ENCODE measurements around the gene PSMB10.

PSMB10 gene

DNA sequence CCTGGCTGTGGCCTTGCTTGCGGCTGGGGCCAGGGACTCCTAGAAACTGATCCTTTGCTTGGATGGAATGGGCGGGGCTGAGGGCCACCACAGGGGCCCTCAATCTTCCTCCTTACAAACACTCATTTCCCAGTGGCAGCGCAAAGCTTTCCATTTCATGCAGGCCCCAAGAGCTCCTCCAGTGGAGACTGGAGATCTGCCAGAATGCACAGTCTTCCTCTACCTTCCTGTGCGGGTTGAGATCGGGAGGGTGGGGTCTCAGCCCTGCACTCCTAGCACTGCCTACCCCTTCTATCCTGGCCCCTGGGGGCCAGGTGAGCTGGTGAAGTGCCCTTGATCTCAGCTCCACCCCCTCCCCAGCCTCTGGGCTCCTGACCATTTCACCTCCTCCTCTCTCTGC, 50.3 kb downstream of the PSMB10 start:
- no peak for DNase-seq

DNA sequence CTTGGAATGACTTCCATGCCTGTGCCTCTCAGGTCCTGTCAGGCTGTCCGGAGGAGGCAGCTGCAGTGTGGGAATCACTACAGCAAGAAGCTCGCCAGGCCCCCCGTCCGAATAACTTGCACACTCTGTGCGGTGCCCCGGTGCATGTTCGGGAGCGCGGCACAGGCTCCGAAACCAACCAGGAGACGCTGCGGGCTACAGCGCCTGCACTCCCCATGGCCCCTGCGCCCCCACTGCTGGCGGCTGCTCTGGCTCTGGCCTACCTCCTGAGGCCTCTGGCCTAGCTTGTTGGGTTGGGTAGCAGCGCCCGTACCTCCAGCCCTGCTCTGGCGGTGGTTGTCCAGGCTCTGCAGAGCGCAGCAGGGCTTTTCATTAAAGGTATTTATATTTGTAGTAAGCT, 50.7 kb downstream of the PSMB10 start:
- no peak for DNase-seq

GRCh38 chr16:67885545-67885944, 51.1 kb downstream of the PSMB10 start:
- DNase-seq: no peak

GRCh38 chr16:67884684-67885083, 52.0 kb downstream of the PSMB10 start, which contains the start of gene NRN1L:
Gene NRN1L (plus strand): TSS chr16:67884885. CDS start chr16:67884904, 19 bp downstream.
- peak; percentile 63 for DNase-seq

All from NCI-H510A (cell line).